GM12873 (cell line): ENCODE data around the gene C22orf31.

Experiments
- TF ChIP-seq, protein P1 (sequence below): IDR thresholded peaks from 2 replicates; pipeline ENCODE4 v1.5.1; 2012; ENCODE audit warnings: low read depth, mild to moderate bottlenecking, moderate library complexity, low read length, control low read depth; ENCODE audit not compliant: insufficient read depth; ENCODE audit errors: missing control alignments

The C22orf31 gene

DNA sequence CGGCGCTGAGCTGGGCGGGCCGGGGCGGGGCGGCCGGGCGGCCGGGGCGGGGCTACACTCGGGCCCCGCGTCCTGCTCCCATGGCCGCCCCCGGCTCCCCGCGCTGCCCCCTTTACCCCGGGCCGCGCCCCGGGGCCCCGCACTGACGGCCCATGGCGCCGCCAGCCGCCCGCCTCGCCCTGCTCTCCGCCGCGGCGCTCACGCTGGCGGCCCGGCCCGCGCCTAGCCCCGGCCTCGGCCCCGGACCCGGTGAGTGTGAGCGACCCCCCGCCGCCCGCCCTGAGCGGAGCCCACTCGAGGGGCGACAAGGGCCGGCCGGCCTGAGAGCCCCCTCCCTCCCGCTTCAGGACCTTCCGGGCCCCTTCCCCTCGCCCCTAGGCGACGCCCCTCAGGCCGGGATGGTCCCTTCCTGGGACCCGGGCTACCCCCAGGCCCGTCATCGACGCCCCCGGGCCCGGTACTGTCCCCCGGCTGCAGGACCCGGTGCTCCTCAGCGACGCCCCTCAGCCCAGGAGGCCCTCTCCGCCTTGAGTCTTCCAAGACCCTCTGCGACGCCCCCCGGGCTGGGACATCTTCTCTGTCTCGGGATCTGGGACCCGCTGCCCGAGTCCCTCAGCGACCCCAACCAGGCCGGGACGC is 11.5 kb upstream of the C22orf31 start, which contains the start of gene KREMEN1:
Gene KREMEN1 (plus strand): TSS at position 57 of the 639 bp plus-strand sequence. CDS start 96 bp downstream, at position 153.
- TF ChIP-seq, protein P1, sequence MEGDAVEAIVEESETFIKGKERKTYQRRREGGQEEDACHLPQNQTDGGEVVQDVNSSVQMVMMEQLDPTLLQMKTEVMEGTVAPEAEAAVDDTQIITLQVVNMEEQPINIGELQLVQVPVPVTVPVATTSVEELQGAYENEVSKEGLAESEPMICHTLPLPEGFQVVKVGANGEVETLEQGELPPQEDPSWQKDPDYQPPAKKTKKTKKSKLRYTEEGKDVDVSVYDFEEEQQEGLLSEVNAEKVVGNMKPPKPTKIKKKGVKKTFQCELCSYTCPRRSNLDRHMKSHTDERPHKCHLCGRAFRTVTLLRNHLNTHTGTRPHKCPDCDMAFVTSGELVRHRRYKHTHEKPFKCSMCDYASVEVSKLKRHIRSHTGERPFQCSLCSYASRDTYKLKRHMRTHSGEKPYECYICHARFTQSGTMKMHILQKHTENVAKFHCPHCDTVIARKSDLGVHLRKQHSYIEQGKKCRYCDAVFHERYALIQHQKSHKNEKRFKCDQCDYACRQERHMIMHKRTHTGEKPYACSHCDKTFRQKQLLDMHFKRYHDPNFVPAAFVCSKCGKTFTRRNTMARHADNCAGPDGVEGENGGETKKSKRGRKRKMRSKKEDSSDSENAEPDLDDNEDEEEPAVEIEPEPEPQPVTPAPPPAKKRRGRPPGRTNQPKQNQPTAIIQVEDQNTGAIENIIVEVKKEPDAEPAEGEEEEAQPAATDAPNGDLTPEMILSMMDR, result no peak

GRCh38 chr22:29072193-29072978 is 10.8 kb upstream of the C22orf31 start:
- TF ChIP-seq, protein P1, result no peak

- TF ChIP-seq, protein P1, result no peak
These were observed 9.8 kb upstream of the C22orf31 start for GRCh38 chr22:29071261-29072045.

GRCh38 chr22:29070490-29070889 is 8.9 kb upstream of the C22orf31 start:
- TF ChIP-seq, protein P1, result no peak

- TF ChIP-seq, protein P1, result no peak
These were observed 7.8 kb upstream of the C22orf31 start for GRCh38 chr22:29069463-29069862.

DNA sequence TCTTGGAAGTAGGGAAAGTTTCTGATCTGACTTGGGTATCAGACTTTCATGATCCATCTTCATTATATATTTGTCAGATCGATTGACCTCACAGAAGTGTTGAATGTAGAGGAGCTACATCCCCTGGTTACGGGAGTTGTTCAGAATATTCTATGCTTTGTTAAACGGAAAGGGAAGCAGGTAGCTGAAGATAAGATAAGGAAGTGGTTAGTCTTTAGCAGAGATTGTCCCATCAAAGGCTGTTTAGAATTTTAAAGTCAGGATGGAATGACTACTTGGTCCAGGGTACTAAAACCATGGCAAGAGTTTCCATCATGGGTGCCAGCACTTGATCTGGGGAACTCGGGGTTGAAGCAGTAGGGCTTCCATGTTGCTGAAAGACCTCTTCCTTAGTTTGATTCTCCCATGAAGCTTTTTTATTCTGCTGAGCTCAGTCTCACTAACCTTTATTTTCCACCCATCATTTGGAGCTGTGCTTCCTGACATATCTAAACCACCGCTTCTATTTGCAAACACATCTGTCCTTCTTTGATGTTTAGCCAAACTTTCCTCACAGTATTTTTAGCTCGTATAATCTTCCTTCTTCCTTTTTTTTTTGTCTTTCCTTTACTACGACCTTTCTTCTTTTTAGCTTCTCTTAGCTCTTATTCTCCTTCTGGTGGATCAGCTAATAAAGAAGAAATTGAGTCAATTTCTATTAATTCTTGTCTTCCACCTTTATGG is 4.0 kb upstream of the C22orf31 start:
- TF ChIP-seq, protein P1, result no peak
